Activated B cell treated with CpG ODN at 0.5 μM for 24 hours (primary cell): Measurements from ENCODE around the gene AGRN. TPM values are rescaled to one million over a fixed set of nuclear protein-coding genes. Genes with fewer than 3 reads are reported as not detected.
A peak's percentile ranks its signal among the peaks of the same experiment; 100 is the strongest.
"Not testable (repeated sequence)": the region's sequence is repeated elsewhere in the genome, so short reads cannot be mapped to it uniquely, and the experiment has no call there.

ENCODE experiments used
- ATAC-seq: fragments of 200-7000 bp; cut with Tn5 transposase; one replicate; pipeline ENCODE4 v1.10.0; 2021; ENCODE audit warnings: low read depth, mild to moderate bottlenecking, moderate library complexity
- CTCF ChIA-PET: fragments of 350-600 bp; sonication (Branson Sonifier 250); formaldehyde crosslinking; loops from one replicate; lab custom pipeline; 2021; ENCODE audit warnings: antibody characterized with exemption; lab: Charles Lee
- POLR2A ChIA-PET: fragments of 350-600 bp; sonication (Branson Sonifier 250); formaldehyde crosslinking; loops from one replicate; lab custom pipeline; 2021; ENCODE audit warnings: antibody characterized with exemption; lab: Charles Lee
- DNase-seq: peaks from one replicate; pipeline ENCODE4 v3.0.0; 2022
- H3K27ac Mint-ChIP-seq: one replicate; pipeline ENCODE4 v1.8.0; 2020; ENCODE audit warnings: mixed read lengths
- H3K27me3 Mint-ChIP-seq: one replicate; pipeline ENCODE4 v1.8.0; 2021; ENCODE audit warnings: mixed read lengths
- H3K36me3 Mint-ChIP-seq: one replicate; pipeline ENCODE4 v1.8.0; 2021; ENCODE audit warnings: low read depth, mixed read lengths
- H3K4me1 Mint-ChIP-seq: one replicate; pipeline ENCODE4 v1.8.0; 2021; ENCODE audit warnings: mixed read lengths
- H3K4me3 Mint-ChIP-seq: one replicate; pipeline ENCODE4 v1.8.0; 2020; ENCODE audit warnings: mild to moderate bottlenecking, mixed read lengths
- H3K9me3 Mint-ChIP-seq: one replicate; pipeline ENCODE4 v1.8.0; 2020; ENCODE audit warnings: mixed read lengths
- CTCF ChIP-seq: fragments of 200-600 bp; IDR thresholded peaks from one replicate; pipeline ENCODE4 v1.8.0; 2022; ENCODE audit warnings: antibody characterized with exemption, mild to moderate bottlenecking
- intact Hi-C: fragments of 100-400 bp; cut with micrococcal nuclease; formaldehyde crosslinking; loops from one replicate; pipeline ENCODE4 v1.15.1; 2024
- total RNA-seq: library from RNA; stranded (reverse); gene quantifications from 2 replicates; pipeline ENCODE4 v1.2.3, GENCODE V29; 2022

Gene AGRN
- total RNA-seq, 1 donor from 2014 or later: 27.1 TPM

DNA sequence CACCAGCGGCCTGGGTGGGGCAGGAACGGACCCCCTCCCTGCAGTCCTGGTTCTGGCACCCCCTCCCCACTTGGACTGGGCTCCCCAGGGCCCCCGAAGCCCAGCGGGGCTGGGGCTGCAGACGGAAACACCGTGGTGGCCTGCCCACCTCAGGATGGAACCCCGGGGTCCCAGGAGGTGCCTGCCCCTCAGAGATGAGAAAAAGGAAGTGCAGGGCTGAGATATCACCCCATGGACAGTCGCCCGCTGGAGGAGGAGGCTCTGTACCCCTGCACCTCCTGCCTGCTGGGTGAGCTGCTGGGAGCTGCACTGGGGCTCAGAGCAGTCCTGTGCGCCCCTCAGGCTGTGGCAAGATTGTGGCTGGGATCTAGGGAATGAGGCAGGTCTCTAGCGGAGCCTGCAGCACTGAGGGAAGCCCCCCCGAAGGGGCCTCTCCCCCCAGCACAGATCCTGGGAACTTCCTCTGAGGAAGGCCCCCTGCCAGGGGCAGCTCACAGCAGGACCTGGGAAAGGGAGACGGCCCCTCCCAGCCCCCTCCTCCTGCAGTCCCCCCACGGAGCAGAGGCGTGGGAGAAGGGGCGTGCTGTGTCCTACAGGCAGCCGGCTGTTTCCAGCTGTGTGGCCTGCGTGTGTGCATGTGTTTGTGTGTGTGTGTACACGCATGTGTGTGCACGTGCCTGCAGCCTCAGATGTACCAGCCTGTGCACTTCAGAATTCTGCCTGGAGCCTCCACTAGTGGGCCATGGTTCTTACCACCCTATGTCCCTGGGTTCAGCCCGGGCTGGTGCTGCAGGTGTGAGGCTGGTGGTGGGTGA, 6.9 kb downstream of the AGRN start:
- CTCF ChIA-PET: interaction anchor here (1.4 kb wide), 1 partner anchor 12 kb away, joined by 3 read pairs; no protein-coding TSS in a partner anchor
- Mint-ChIP-seq H3K4me1 (peaks cover 6% of the 10 kb centered on the region), H3K9me3 (no peaks in the 10 kb centered on the region), H3K4me3 (no peak overlapping the region), H3K27me3 (peaks cover 10% of the 10 kb centered on the region), H3K36me3 (no peaks in the 10 kb centered on the region), H3K27ac (no peak overlapping the region)
- intact Hi-C loops: no loop called here
- DNase-seq (no peak), ATAC-seq (no peak)
- no peak for TF ChIP-seq CTCF
- POLR2A ChIA-PET: no interaction called here

GRCh38 chr1:1027791-1028190, 7.9 kb downstream of the AGRN start:
- intact Hi-C loops: no loop called here
- ChIA-PET CTCF (no interaction called here), POLR2A (interaction anchor here (0.6 kb wide), 1 partner anchor 14 kb away, joined by 3 read pairs; the partner anchor contains the start of gene ISG15)
- Mint-ChIP-seq H3K27ac (no peak overlapping the region), H3K27me3 (peaks cover 6% of the 10 kb centered on the region), H3K4me3 (no peak overlapping the region), H3K4me1 (peaks cover 12% of the 10 kb centered on the region), H3K9me3 (no peaks in the 10 kb centered on the region), H3K36me3 (no peaks in the 10 kb centered on the region)
- no peak for DNase-seq
- no peak for ATAC-seq
- no peak for TF ChIP-seq CTCF

DNA sequence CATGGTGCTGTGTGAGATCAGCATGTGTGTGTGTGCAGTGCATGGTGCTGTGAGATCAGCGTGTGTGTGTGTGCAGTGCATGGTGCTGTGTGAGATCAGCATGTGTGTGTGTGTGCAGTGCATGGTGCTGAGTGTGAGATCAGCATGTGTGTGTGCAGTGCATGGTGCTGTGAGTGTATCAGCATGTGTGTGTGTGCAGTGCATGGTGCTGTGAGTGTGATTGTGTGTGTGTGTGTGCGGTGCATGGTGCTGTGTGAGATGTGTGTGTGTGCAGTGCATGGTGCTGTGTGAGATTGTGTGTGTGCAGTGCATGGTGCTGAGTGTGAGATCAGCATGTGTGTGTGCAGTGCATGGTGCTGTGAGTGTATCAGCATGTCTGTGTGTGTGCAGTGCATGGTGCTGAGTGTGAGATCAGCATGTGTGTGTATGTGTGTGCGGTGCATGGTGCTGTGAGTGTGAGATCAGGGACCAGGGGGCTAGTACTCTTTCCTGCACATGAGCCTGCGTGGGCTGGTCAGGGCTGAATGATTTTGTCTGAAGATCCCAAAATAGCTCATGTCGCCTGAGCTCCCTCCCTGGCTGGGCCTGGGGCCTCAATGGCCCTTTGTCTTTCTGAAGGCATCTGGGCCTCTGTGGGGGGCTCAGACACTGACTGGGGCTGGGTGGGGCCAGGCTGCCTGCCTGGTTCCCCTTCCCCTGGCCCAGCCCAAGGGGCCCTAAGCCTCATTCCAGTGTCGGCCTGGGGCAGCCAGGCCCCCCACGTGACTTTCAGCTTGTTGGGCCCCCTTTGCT, 11.1 kb downstream of the AGRN start:
- peaks cover 14% of the 10 kb centered on the region for H3K4me1 Mint-ChIP-seq
- not testable (repeated sequence) for DNase-seq, ATAC-seq, H3K9me3 Mint-ChIP-seq, H3K4me3 Mint-ChIP-seq, H3K27me3 Mint-ChIP-seq, H3K36me3 Mint-ChIP-seq, H3K27ac Mint-ChIP-seq
- intact Hi-C loops: loop anchor here (5.0 kb wide), 3 partner anchors 276 to 1361 kb away; partner anchors contain the start of genes ACAP3, MORN1, PUSL1 and RER1
- ChIA-PET CTCF (interaction anchor here (1.0 to 3.6 kb wide), 6 partner anchors 12 to 260 kb away, joined by 3 to 34 read pairs (median 9); no protein-coding TSS in a partner anchor), POLR2A (interaction anchor here (0.9 to 4.5 kb wide), 3 partner anchors 31 to 261 kb away, joined by 3 to 159 read pairs (median 4); no protein-coding TSS in a partner anchor)

- Mint-ChIP-seq H3K27me3 (peaks cover 1% of the 10 kb centered on the region), H3K27ac (peak overlapping the region; percentile 35), H3K4me1 (peaks cover 15% of the 10 kb centered on the region), H3K9me3 (no peaks in the 10 kb centered on the region), H3K4me3 (peak overlapping the region; percentile 61), H3K36me3 (no peaks in the 10 kb centered on the region)
- ATAC-seq (no peak), DNase-seq (no peak)
- TF ChIP-seq CTCF: no peak
- intact Hi-C loops: loop anchor here (2.0 to 5.0 kb wide), 4 partner anchors 85 to 1361 kb away; partner anchors contain the start of genes ACAP3, C1orf159, MORN1 and PUSL1
- POLR2A ChIA-PET: interaction anchor here (0.6 to 4.5 kb wide), 10 partner anchors 13 to 317 kb away, joined by 3 to 159 read pairs (median 4); partner anchors contain the start of genes C1orf159, DVL1 and RNF223
- CTCF ChIA-PET: interaction anchor here (1.0 to 3.6 kb wide), 7 partner anchors 12 to 259 kb away, joined by 3 to 34 read pairs (median 10); no protein-coding TSS in a partner anchor
Observed at GRCh38 chr1:1031659-1032235, 11.8 kb downstream of the AGRN start.

DNA sequence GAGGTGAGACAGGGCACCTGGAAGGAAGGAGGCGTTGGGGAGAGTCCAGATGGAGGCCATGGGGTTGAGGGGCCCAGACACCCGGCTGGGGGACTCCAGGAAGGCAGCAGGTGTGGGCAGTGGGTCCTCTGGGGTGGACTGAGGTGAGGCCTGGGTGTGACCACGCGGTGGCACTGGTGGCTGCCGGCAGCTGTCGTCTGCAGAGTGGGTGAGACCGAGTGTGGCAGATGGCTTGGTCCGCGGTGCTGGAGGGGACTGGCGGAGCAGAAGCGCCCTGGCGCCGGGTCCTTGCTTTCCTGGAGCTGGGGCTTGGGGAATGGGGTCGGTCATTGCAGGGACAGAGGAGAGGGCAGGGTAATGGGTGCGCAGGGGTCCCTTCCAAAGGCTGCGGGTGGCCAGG, 12.5 kb downstream of the AGRN start:
- intact Hi-C loops: loop anchor here (2.0 to 5.0 kb wide), 4 partner anchors 84 to 1360 kb away; partner anchors contain the start of genes ACAP3, C1orf159, MORN1 and PUSL1
- Mint-ChIP-seq H3K27me3 (no peaks in the 10 kb centered on the region), H3K4me1 (peaks cover 15% of the 10 kb centered on the region), H3K36me3 (no peaks in the 10 kb centered on the region), H3K9me3 (no peaks in the 10 kb centered on the region), H3K4me3 (peak overlapping the region; percentile 61), H3K27ac (peak overlapping the region; percentile 66)
- POLR2A ChIA-PET: interaction anchor here (0.6 to 4.5 kb wide), 18 partner anchors 12 to 473 kb away, joined by 3 to 159 read pairs (median 4); partner anchors contain the start of genes AURKAIP1, C1orf159, DVL1 and ISG15
- CTCF ChIA-PET: interaction anchor here (0.7 to 3.6 kb wide), 14 partner anchors 13 to 340 kb away, joined by 3 to 34 read pairs (median 6); no protein-coding TSS in a partner anchor
- peak; percentile 2 for ATAC-seq
- TF ChIP-seq CTCF: no peak
- DNase-seq: no peak
